ENCODE results near the gene DNASE1L2.
"Not testable (repeated sequence)": the region's sequence is repeated elsewhere in the genome, so short reads cannot be mapped to it uniquely, and the experiment has no call there.

Gene DNASE1L2

GRCh38 chr16:2236337-2237101 is at the start of gene DNASE1L2:
Gene DNASE1L2 (plus strand): TSS chr16:2236444. CDS start chr16:2236817, 373 bp downstream.
- DNase-seq (ENCODE audit: low spot score): no peak

- no peak for DNase-seq (ENCODE audit: low spot score)
Observed at GRCh38 chr16:2186505-2186904, 49.7 kb upstream of the DNASE1L2 start.

- DNase-seq (ENCODE audit: low spot score): no peak
Observed at GRCh38 chr16:2187212-2187611, 49.0 kb upstream of the DNASE1L2 start.

GRCh38 chr16:2188395-2188794 is 47.8 kb upstream of the DNASE1L2 start:
- DNase-seq (ENCODE audit: low spot score): no peak

GRCh38 chr16:2189252-2189893 is 46.9 kb upstream of the DNASE1L2 start:
- DNase-seq (ENCODE audit: low spot score): no peak

- DNase-seq (ENCODE audit: low spot score): no peak
Observed at GRCh38 chr16:2190002-2190658, 46.1 kb upstream of the DNASE1L2 start.

GRCh38 chr16:2190659-2191445 is 45.4 kb upstream of the DNASE1L2 start:
- DNase-seq (ENCODE audit: low spot score): no peak

- DNase-seq (ENCODE audit: low spot score): no peak
Observed at GRCh38 chr16:2191446-2191706, 44.9 kb upstream of the DNASE1L2 start.

- no peak for DNase-seq (ENCODE audit: low spot score)
Observed at GRCh38 chr16:2194166-2194834, 41.9 kb upstream of the DNASE1L2 start.

- peak; percentile 27 for DNase-seq (ENCODE audit: low spot score)
Observed at GRCh38 chr16:2194852-2195321, 41.4 kb upstream of the DNASE1L2 start.

GRCh38 chr16:2195322-2196161 is 40.7 kb upstream of the DNASE1L2 start:
- no peak for DNase-seq (ENCODE audit: low spot score)

GRCh38 chr16:2196162-2196980 is 39.9 kb upstream of the DNASE1L2 start, which contains the start of gene CASKIN1:
Gene CASKIN1 (minus strand): TSS chr16:2196605. CDS start chr16:2196432, 173 bp downstream.
- DNase-seq (ENCODE audit: low spot score): no peak

GRCh38 chr16:2196981-2197511 is 39.2 kb upstream of the DNASE1L2 start:
- no peak for DNase-seq (ENCODE audit: low spot score)

- DNase-seq (ENCODE audit: low spot score): no peak
Observed at GRCh38 chr16:2197765-2198164, 38.5 kb upstream of the DNASE1L2 start.

GRCh38 chr16:2198283-2198682 is 38.0 kb upstream of the DNASE1L2 start:
- DNase-seq (ENCODE audit: low spot score): no peak

GRCh38 chr16:2199095-2199494 is 37.1 kb upstream of the DNASE1L2 start:
- no peak for DNase-seq (ENCODE audit: low spot score)

- DNase-seq (ENCODE audit: low spot score): no peak
Observed at GRCh38 chr16:2199621-2200139, 36.6 kb upstream of the DNASE1L2 start.

GRCh38 chr16:2200313-2200712 is 35.9 kb upstream of the DNASE1L2 start:
- no peak for DNase-seq (ENCODE audit: low spot score)

GRCh38 chr16:2203119-2203688 is 33.0 kb upstream of the DNASE1L2 start:
- DNase-seq (ENCODE audit: low spot score): not testable (repeated sequence)
